ENCODE measurements around the gene LPCAT1.
"Not testable (repeated sequence)": the region's sequence is repeated elsewhere in the genome, so short reads cannot be mapped to it uniquely, and the experiment has no call there.

Gene LPCAT1

GRCh38 chr5:1540166-1540565, 16.4 kb upstream of the LPCAT1 start:
- no peak for DNase-seq

- not testable (repeated sequence) for DNase-seq
Measured at GRCh38 chr5:1539393-1540161, 15.8 kb upstream of the LPCAT1 start.

GRCh38 chr5:1538741-1539392, 15.1 kb upstream of the LPCAT1 start:
- DNase-seq: no peak

GRCh38 chr5:1538276-1538675, 14.5 kb upstream of the LPCAT1 start:
- DNase-seq: no peak

GRCh38 chr5:1537603-1538154, 13.9 kb upstream of the LPCAT1 start:
- no peak for DNase-seq

- no peak for DNase-seq
Measured at GRCh38 chr5:1536871-1537602, 13.3 kb upstream of the LPCAT1 start.

GRCh38 chr5:1536322-1536845, 12.6 kb upstream of the LPCAT1 start:
- DNase-seq: peak; percentile 63 to 64

GRCh38 chr5:1535646-1536045, 11.9 kb upstream of the LPCAT1 start:
- DNase-seq: no peak

- DNase-seq: no peak
Measured at GRCh38 chr5:1532384-1532783, 8.6 kb upstream of the LPCAT1 start.

GRCh38 chr5:1529498-1529897, 5.7 kb upstream of the LPCAT1 start:
- DNase-seq: no peak

GRCh38 chr5:1527533-1528205, 3.9 kb upstream of the LPCAT1 start:
- no peak for DNase-seq

GRCh38 chr5:1526681-1527131, 2.9 kb upstream of the LPCAT1 start:
- no peak for DNase-seq

- DNase-seq: no peak
Measured at GRCh38 chr5:1526190-1526631, 2.5 kb upstream of the LPCAT1 start.

- DNase-seq: no peak
Measured at GRCh38 chr5:1525624-1526189, 1.9 kb upstream of the LPCAT1 start.

- DNase-seq: no peak
Measured at GRCh38 chr5:1524799-1525623, 1.3 kb upstream of the LPCAT1 start.

- DNase-seq: no peak
Measured at GRCh38 chr5:1524481-1524798, 680 bp upstream of the LPCAT1 start.

GRCh38 chr5:1523480-1523792, 324 bp downstream of the LPCAT1 start:
- no peak for DNase-seq

GRCh38 chr5:1522601-1523479, 920 bp downstream of the LPCAT1 start:
- DNase-seq: no peak

- DNase-seq: no peak
Measured at GRCh38 chr5:1521671-1522600, 1.8 kb downstream of the LPCAT1 start.

All from activated CD4-positive, alpha-beta T cell treated with anti-CD3 and anti-CD28 coated beads, Interleukin-2, amount 50 U/mL, for 4 hours (primary cell).